Calu3 (cell line): ENCODE measurements around the gene IQSEC3. TPM values are rescaled to one million over a fixed set of nuclear protein-coding genes. Genes with fewer than 3 reads are reported as not detected.

Experiments
- BruUV-seq: library from RNA; stranded (reverse); fragments of 400-500 nt; replicated peaks from 2 replicates; lab custom pipeline; 2021; lab: Mats Ljungman, UMichigan
- CTCF ChIA-PET: fragments of 300-600 bp; sonication (Branson Sonifier 250); formaldehyde crosslinking; loops from one replicate; lab custom pipeline; 2022; ENCODE audit warnings: antibody characterized with exemption; lab: Charles Lee
- DNase-seq: peaks from one replicate; pipeline ENCODE4 v3.0.0; 2022
- H3K27ac Mint-ChIP-seq: one replicate; pipeline ENCODE4 v1.8.0; 2022; ENCODE audit warnings: mixed read lengths; ENCODE audit not compliant: unreplicated experiment
- H3K27me3 Mint-ChIP-seq: one replicate; pipeline ENCODE4 v1.8.0; 2022; ENCODE audit warnings: mixed read lengths; ENCODE audit not compliant: unreplicated experiment
- H3K36me3 Mint-ChIP-seq: one replicate; pipeline ENCODE4 v1.8.0; 2022; ENCODE audit warnings: mild to moderate bottlenecking, moderate library complexity, mixed read lengths; ENCODE audit not compliant: insufficient read depth, unreplicated experiment
- H3K4me1 Mint-ChIP-seq: one replicate; pipeline ENCODE4 v1.8.0; 2022; ENCODE audit warnings: mild to moderate bottlenecking, low read depth, mixed read lengths; ENCODE audit not compliant: unreplicated experiment
- H3K4me3 Mint-ChIP-seq: one replicate; pipeline ENCODE4 v1.8.0; 2022; ENCODE audit warnings: mild to moderate bottlenecking, low read depth, moderate library complexity, mixed read lengths; ENCODE audit not compliant: unreplicated experiment
- H3K9me3 Mint-ChIP-seq: one replicate; pipeline ENCODE4 v1.8.0; 2022; ENCODE audit warnings: low read depth, mixed read lengths; ENCODE audit not compliant: unreplicated experiment
- CTCF ChIP-seq: fragments of 200-600 bp; IDR thresholded peaks from one replicate; pipeline ENCODE4 v1.8.0; 2022; ENCODE audit warnings: antibody characterized with exemption; ENCODE audit not compliant: unreplicated experiment
- intact Hi-C: fragments of 100-400 bp; cut with micrococcal nuclease; formaldehyde crosslinking; loops from one replicate; pipeline ENCODE4 v1.10.0; 2022; ENCODE audit not compliant: unreplicated experiment
- total RNA-seq: library from RNA; stranded (reverse); gene quantifications from 2 replicates; pipeline ENCODE4 v1.2.3, GENCODE V29; 2022

The IQSEC3 gene
- total RNA-seq, 1 experiment from 2014 or later, result not detected

- BruUV-seq, result no TSS peak
- Mint-ChIP-seq H3K4me1 (no peaks in the 10 kb centered on the region), H3K27ac (no peak overlapping the region), H3K27me3 (peaks cover 49% of the 10 kb centered on the region), H3K4me3 (no peak overlapping the region), H3K36me3 (no peaks in the 10 kb centered on the region), H3K9me3 (no peaks in the 10 kb centered on the region)
- DNase-seq, result no peak
- CTCF ChIA-PET, result no interaction called here
- TF ChIP-seq CTCF, result no peak
- intact Hi-C loops, result no loop called here
Measured at GRCh38 chr12:201361-201760, 134.8 kb downstream of the IQSEC3 start.

- Mint-ChIP-seq H3K27ac (no peak overlapping the region), H3K27me3 (peaks cover 57% of the 10 kb centered on the region), H3K36me3 (no peaks in the 10 kb centered on the region), H3K9me3 (no peaks in the 10 kb centered on the region), H3K4me1 (no peaks in the 10 kb centered on the region), H3K4me3 (no peak overlapping the region)
- BruUV-seq, result no TSS peak
- intact Hi-C loops, result no loop called here
- no peak for TF ChIP-seq CTCF
- CTCF ChIA-PET, result no interaction called here
- DNase-seq, result no peak
Measured at GRCh38 chr12:202081-202731, 135.6 kb downstream of the IQSEC3 start.

DNA sequence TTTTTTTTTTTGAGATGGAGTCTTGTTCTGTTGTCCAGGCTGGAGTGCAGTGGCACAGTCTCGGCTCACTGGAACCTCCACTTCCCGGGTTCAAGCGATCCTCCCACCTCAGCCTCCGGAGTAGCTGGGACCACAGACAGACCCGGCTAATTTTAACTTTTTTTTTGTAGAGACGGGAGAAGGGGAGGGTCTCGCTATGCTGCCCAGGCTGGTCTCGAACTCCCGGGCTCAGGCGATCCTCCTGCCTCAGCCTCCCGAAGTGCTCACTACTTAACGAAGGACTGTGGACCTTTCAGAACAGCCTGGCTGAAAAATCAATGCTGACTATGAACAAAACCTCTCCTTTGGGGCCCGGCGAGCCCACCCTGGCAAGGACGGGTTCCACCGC, 136.5 kb downstream of the IQSEC3 start:
- no TSS peak for BruUV-seq
- no peaks in the 10 kb centered on the region for H3K36me3 Mint-ChIP-seq
- CTCF ChIA-PET, result no interaction called here
- TF ChIP-seq CTCF, result no peak
- no peak for DNase-seq
- H3K4me3 Mint-ChIP-seq, result peak overlapping the region; percentile 29
- H3K4me1 Mint-ChIP-seq, result no peaks in the 10 kb centered on the region
- no peak overlapping the region for H3K27ac Mint-ChIP-seq
- H3K9me3 Mint-ChIP-seq, result no peaks in the 10 kb centered on the region
- H3K27me3 Mint-ChIP-seq, result peaks cover 59% of the 10 kb centered on the region
- intact Hi-C loops, result no loop called here

- H3K27ac Mint-ChIP-seq, result no peak overlapping the region
- no peaks in the 10 kb centered on the region for H3K9me3 Mint-ChIP-seq
- CTCF ChIA-PET, result no interaction called here
- H3K27me3 Mint-ChIP-seq, result peaks cover 58% of the 10 kb centered on the region
- no peak for TF ChIP-seq CTCF
- DNase-seq, result no peak
- no peaks in the 10 kb centered on the region for H3K36me3 Mint-ChIP-seq
- BruUV-seq, result no TSS peak
- intact Hi-C loops, result no loop called here
- H3K4me1 Mint-ChIP-seq, result no peaks in the 10 kb centered on the region
- H3K4me3 Mint-ChIP-seq, result peak overlapping the region; percentile 29
Measured at GRCh38 chr12:203462-204260, 137.1 kb downstream of the IQSEC3 start.
